CD14-positive monocyte (primary cell): Measurements from ENCODE around the gene FAM222B. TPM values are rescaled to one million over a fixed set of nuclear protein-coding genes. Genes with fewer than 3 reads are reported as not detected.

Experiments used
- DNase-seq, 3 donors: peaks; one replicate each; pipeline ENCODE4 v3.0.0-alpha.2; 2011 to 2022
- H2AFZ ChIP-seq: 2 replicates; pipeline ENCODE4 v1.6.0; 2012; ENCODE audit warnings: mild to moderate bottlenecking, low read depth, low read length, inconsistent platforms; ENCODE audit not compliant: insufficient read depth, poor library complexity, severe bottlenecking
- H3K27ac ChIP-seq, 2 donors: 1 replicate in 1 of 2; 2 replicates in 1 of 2; pipeline ENCODE4 v1.5.1; 2012 to 2013; ENCODE audit warnings: low read length in 2 of 2, control low read depth in 1 of 2, inconsistent platforms in 1 of 2, low read depth in 1 of 2, mild to moderate bottlenecking in 1 of 2
- H3K27me3 ChIP-seq, 2 donors: one replicate each; pipeline versions ENCODE4 v1.6.0 to v1.6.1; 2011 to 2013; ENCODE audit warnings: low read length in 2 of 2; ENCODE audit not compliant: control insufficient read depth in 2 of 2, insufficient read depth in 2 of 2
- H3K36me3 ChIP-seq, 2 donors: replicated peaks in 1 of 2; 1 replicate in 1 of 2; 2 replicates in 1 of 2; pipeline versions ENCODE4 v1.5.1 to v1.6.1; 2012 to 2013; ENCODE audit warnings: low read length in 2 of 2, control low read depth in 1 of 2, inconsistent platforms in 1 of 2, mild to moderate bottlenecking in 1 of 2; ENCODE audit not compliant: insufficient read depth in 2 of 2, control insufficient read depth in 1 of 2
- H3K4me1 ChIP-seq, 2 donors: 1 replicate in 1 of 2; 2 replicates in 1 of 2; pipeline versions ENCODE4 v1.5.1 to v1.6.1; 2012 to 2013; ENCODE audit warnings: low read length in 2 of 2, control low read depth in 1 of 2, inconsistent platforms in 1 of 2, mild to moderate bottlenecking in 1 of 2, moderate library complexity in 1 of 2; ENCODE audit not compliant: insufficient read depth in 2 of 2, control insufficient read depth in 1 of 2
- H3K4me2 ChIP-seq: replicated peaks from 2 replicates; pipeline ENCODE3; 2012; ENCODE audit warnings: low read length, moderate library complexity, mild to moderate bottlenecking; ENCODE audit not compliant: poor library complexity, severe bottlenecking; ENCODE audit errors: extremely low read depth
- H3K4me3 ChIP-seq, 3 experiments: fragments of 200-600 bp in 1 of 3; sonication (generic) in 1 of 3; replicated peaks in 1 of 3; 1 replicate in 2 of 3; 2 replicates in 1 of 3; pipeline ENCODE4 v1.5.1; 2011 to 2013; ENCODE audit warnings: low read length in 3 of 3, mild to moderate bottlenecking in 3 of 3, control low read depth in 2 of 3, low read depth in 2 of 3, inconsistent platforms in 1 of 3, moderate library complexity in 1 of 3
- H3K79me2 ChIP-seq: 2 replicates; pipeline ENCODE4 v1.6.0; 2012; ENCODE audit warnings: mild to moderate bottlenecking, control low read depth, inconsistent platforms, low read length, moderate library complexity; ENCODE audit not compliant: insufficient read depth
- H3K9ac ChIP-seq: 2 replicates; pipeline ENCODE4 v1.6.0; 2017; ENCODE audit warnings: low read length, mild to moderate bottlenecking; ENCODE audit not compliant: insufficient read depth, poor library complexity, severe bottlenecking
- H3K9me3 ChIP-seq, 2 donors: replicated peaks in 1 of 2; 1 replicate in 1 of 2; 2 replicates in 1 of 2; pipeline versions ENCODE4 v1.5.1 to v1.6.1; 2012 to 2013; ENCODE audit warnings: low read length in 2 of 2, control low read depth in 1 of 2; ENCODE audit not compliant: control insufficient read depth in 1 of 2, insufficient read depth in 1 of 2
- H4K20me1 ChIP-seq: 2 replicates; pipeline ENCODE4 v1.6.0; 2012; ENCODE audit warnings: mild to moderate bottlenecking, low read length, control low read depth, moderate library complexity; ENCODE audit not compliant: insufficient read depth
- H3K27ac Mint-ChIP-seq, 7 donors: one replicate each; pipeline ENCODE4 v1.8.0; 2020; ENCODE audit warnings: mild to moderate bottlenecking in 7 of 7, mixed read lengths in 7 of 7, moderate library complexity in 6 of 7, inconsistent platforms in 2 of 7
- H3K27me3 Mint-ChIP-seq, 3 donors: one replicate each; pipeline ENCODE4 v1.8.0; 2021 to 2022; ENCODE audit warnings: low read depth in 3 of 3, mild to moderate bottlenecking in 3 of 3, mixed read lengths in 3 of 3, moderate library complexity in 3 of 3, inconsistent platforms in 1 of 3
- H3K36me3 Mint-ChIP-seq, 2 donors: one replicate each; pipeline ENCODE4 v1.8.0; 2020; ENCODE audit warnings: mixed read lengths in 2 of 2, inconsistent platforms in 1 of 2, mild to moderate bottlenecking in 1 of 2
- H3K4me1 Mint-ChIP-seq: one replicate; pipeline ENCODE4 v1.8.0; 2020; ENCODE audit warnings: mild to moderate bottlenecking, mixed read lengths
- H3K4me3 Mint-ChIP-seq, 2 donors: one replicate each; pipeline ENCODE4 v1.8.0; 2020; ENCODE audit warnings: mild to moderate bottlenecking in 2 of 2, mixed read lengths in 2 of 2, moderate library complexity in 1 of 2
- H3K9me3 Mint-ChIP-seq, 7 donors: one replicate each; pipeline ENCODE4 v1.8.0; 2020 to 2022; ENCODE audit warnings: mixed read lengths in 7 of 7, mild to moderate bottlenecking in 6 of 7, moderate library complexity in 6 of 7, inconsistent platforms in 2 of 7
- WGBS: methylation state at CpG from one replicate; pipeline ENCODE4 v1.1.5; 2013; ENCODE audit warnings: missing lambda C conversion rate; ENCODE audit not compliant: insufficient coverage; 5-methylcytosine and 5-hydroxymethylcytosine counted together
- intact Hi-C, 2 donors: fragments of 100-400 bp; cut with micrococcal nuclease; formaldehyde crosslinking; loops; one replicate each; pipeline versions ENCODE4 v1.15.0 to v1.15.1; 2023
- polyA plus RNA-seq, 3 donors: library from polyadenylated mRNA; depleted of rRNA in 1 of 3; unstranded in 2 of 3; stranded (reverse) in 1 of 3; fragments of 300-500 nt in 2 of 3; fragments of >200 nt in 1 of 3; fragmentation: Illumina TruSeq in 2 of 3; gene quantifications; 1 replicate in 2 of 3; 2 replicates in 1 of 3; pipeline ENCODE4 v1.2.3, GENCODE V29; 2012 to 2021
- TF ChIP-seq, protein P1 (sequence below): fragments of 200-600 bp; IDR thresholded peaks from one replicate; pipeline ENCODE4 v1.8.0; 2022; ENCODE audit warnings: antibody characterized with exemption, mild to moderate bottlenecking

The FAM222B gene
- polyA plus RNA-seq, 3 donors: 1.5 to 8.6 (median 1.9) TPM

DNA sequence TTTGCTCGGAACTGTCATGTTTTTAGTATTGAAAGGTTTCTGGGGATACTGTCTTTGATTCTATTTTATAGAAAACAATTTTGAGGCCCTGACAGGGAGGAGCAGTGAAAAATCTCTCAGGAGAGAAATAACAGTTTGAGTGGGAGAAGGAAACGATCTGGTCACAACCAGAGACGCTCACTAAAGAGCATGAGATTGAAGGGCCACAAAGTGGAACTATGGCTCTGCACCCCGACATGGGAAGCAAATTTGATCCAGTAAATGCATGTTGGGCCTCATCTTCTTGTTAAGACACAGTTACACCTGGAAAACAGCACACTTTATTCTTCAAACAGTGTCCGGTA lies 12.7 kb upstream of the FAM222B start:
- no peaks in the 10 kb centered on the region for H3K9me3 Mint-ChIP-seq

GRCh38 chr17:28854457-28855335 lies 12.1 kb upstream of the FAM222B start, which contains the start of gene ERAL1:
TSS of gene ERAL1 (plus strand) at chr17:28855016. CDS start at chr17:28855035, 19 bp downstream.
- Histone ChIP-seq H3K4me3 (peak within 1 kb of the TSS; percentile 74 to 92 (median 88)), H3K36me3 (peaks cover 24 to 30% of the 10 kb centered on the region in 2 donors), H3K9me3 (no peaks in the 10 kb centered on the region), H3K4me2 (peak within 1 kb of the TSS; percentile 78), H3K27ac (peak within 1 kb of the TSS; percentile 52 to 86), H3K27me3 (no peaks in the 10 kb centered on the region), H3K79me2 (peaks cover 14% of the 10 kb centered on the region), H2AFZ (peak within 1 kb of the TSS; percentile 92), H3K9ac (peak within 1 kb of the TSS; percentile 82), H4K20me1 (no peaks in the 10 kb centered on the region), H3K4me1 (peaks cover 12 to 17% of the 10 kb centered on the region in 2 donors)
- Mint-ChIP-seq H3K4me1 (peaks cover 13% of the 10 kb centered on the region), H3K9me3 (no peaks in the 10 kb centered on the region), H3K4me3 (peak within 1 kb of the TSS; percentile 95 to 98), H3K27ac (peak within 1 kb of the TSS; percentile 83 to 96 (median 90)), H3K36me3 (peaks cover 27 to 35% of the 10 kb centered on the region in 2 donors), H3K27me3 (peaks cover 0 to 4% (median 1%) of the 10 kb centered on the region in 3 donors)
- peak; percentile 67 to 76 (median 70) for DNase-seq
- WGBS: 1% methylated on average over 29 of the region's 42 CpGs
- intact Hi-C loops: loop anchor here in 1 of 2 donors (10.0 kb wide), 1 partner anchor 90 kb away; no protein-coding TSS in a partner anchor
- TF ChIP-seq, protein P1, sequence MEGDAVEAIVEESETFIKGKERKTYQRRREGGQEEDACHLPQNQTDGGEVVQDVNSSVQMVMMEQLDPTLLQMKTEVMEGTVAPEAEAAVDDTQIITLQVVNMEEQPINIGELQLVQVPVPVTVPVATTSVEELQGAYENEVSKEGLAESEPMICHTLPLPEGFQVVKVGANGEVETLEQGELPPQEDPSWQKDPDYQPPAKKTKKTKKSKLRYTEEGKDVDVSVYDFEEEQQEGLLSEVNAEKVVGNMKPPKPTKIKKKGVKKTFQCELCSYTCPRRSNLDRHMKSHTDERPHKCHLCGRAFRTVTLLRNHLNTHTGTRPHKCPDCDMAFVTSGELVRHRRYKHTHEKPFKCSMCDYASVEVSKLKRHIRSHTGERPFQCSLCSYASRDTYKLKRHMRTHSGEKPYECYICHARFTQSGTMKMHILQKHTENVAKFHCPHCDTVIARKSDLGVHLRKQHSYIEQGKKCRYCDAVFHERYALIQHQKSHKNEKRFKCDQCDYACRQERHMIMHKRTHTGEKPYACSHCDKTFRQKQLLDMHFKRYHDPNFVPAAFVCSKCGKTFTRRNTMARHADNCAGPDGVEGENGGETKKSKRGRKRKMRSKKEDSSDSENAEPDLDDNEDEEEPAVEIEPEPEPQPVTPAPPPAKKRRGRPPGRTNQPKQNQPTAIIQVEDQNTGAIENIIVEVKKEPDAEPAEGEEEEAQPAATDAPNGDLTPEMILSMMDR: no peak

More for the DNA sequence above, 12.7 kb upstream of the FAM222B start:
- Histone ChIP-seq H3K9me3 (no peaks in the 10 kb centered on the region), H3K9ac (peak overlapping the region; percentile 82), H2AFZ (peak overlapping the region; percentile 92), H3K79me2 (peaks cover 14% of the 10 kb centered on the region), H3K4me2 (peak overlapping the region; percentile 78), H4K20me1 (no peaks in the 10 kb centered on the region), H3K4me1 (peaks cover 12 to 17% of the 10 kb centered on the region in 2 donors), H3K36me3 (peaks cover 27 to 36% of the 10 kb centered on the region in 2 donors), H3K4me3 (peak overlapping the region; percentile 74 to 92 (median 88)), H3K27me3 (no peaks in the 10 kb centered on the region), H3K27ac (peak overlapping the region; percentile 52 to 86)
- TF ChIP-seq, protein P1: no peak
- Mint-ChIP-seq H3K36me3 (peaks cover 30 to 41% of the 10 kb centered on the region in 2 donors), H3K4me1 (peaks cover 13% of the 10 kb centered on the region), H3K27me3 (peaks cover 0 to 4% (median 1%) of the 10 kb centered on the region in 3 donors), H3K27ac (peak overlapping the region; percentile 83 to 96 (median 90)), H3K4me3 (peak overlapping the region; percentile 95 to 98)
- WGBS: 14% methylated on average over 3 of the region's 5 CpGs
- intact Hi-C loops: loop anchor here in 1 of 2 donors (10.0 kb wide), 1 partner anchor 91 kb away; no protein-coding TSS in a partner anchor
- DNase-seq: no peak
